Activated CD8-positive, alpha-beta T cell treated with anti-CD3 and anti-CD28 coated beads for 36 hours (primary cell): ENCODE results near the gene KCTD16. TPM values are rescaled to one million over a fixed set of nuclear protein-coding genes. Genes with fewer than 3 reads are reported as not detected.

Source experiments
- ATAC-seq: fragments of 200-7000 bp; cut with Tn5 transposase; one replicate; pipeline ENCODE4 v1.10.0; 2021; ENCODE audit warnings: mild to moderate bottlenecking, moderate library complexity
- CTCF ChIA-PET: fragments of 350-600 bp; sonication (Branson Sonifier 250); formaldehyde crosslinking; loops from one replicate; lab custom pipeline; 2021; ENCODE audit warnings: antibody characterized with exemption; lab: Charles Lee
- POLR2A ChIA-PET: fragments of 350-600 bp; sonication (Branson Sonifier 250); formaldehyde crosslinking; loops from one replicate; lab custom pipeline; 2021; ENCODE audit warnings: antibody characterized with exemption; lab: Charles Lee
- DNase-seq: peaks from one replicate; pipeline ENCODE4 v3.0.0-alpha.2; 2020
- H3K27ac Mint-ChIP-seq: one replicate; pipeline ENCODE4 v1.8.0; 2021; ENCODE audit warnings: mild to moderate bottlenecking, mixed read lengths
- H3K27me3 Mint-ChIP-seq: one replicate; pipeline ENCODE4 v1.8.0; 2021; ENCODE audit warnings: mixed read lengths
- H3K36me3 Mint-ChIP-seq: one replicate; pipeline ENCODE4 v1.8.0; 2021; ENCODE audit warnings: low read depth, mixed read lengths
- H3K4me1 Mint-ChIP-seq: one replicate; pipeline ENCODE4 v1.8.0; 2021; ENCODE audit warnings: low read depth, mixed read lengths
- H3K4me3 Mint-ChIP-seq: one replicate; pipeline ENCODE4 v1.8.0; 2021; ENCODE audit warnings: mild to moderate bottlenecking, moderate library complexity, mixed read lengths
- H3K9me3 Mint-ChIP-seq: one replicate; pipeline ENCODE4 v1.8.0; 2021; ENCODE audit warnings: mixed read lengths
- CTCF ChIP-seq: fragments of 200-600 bp; IDR thresholded peaks from one replicate; pipeline ENCODE4 v1.8.0; 2022; ENCODE audit warnings: antibody characterized with exemption, mild to moderate bottlenecking
- intact Hi-C: fragments of 100-400 bp; cut with micrococcal nuclease; formaldehyde crosslinking; loops from one replicate; pipeline ENCODE4 v1.10.0; 2022
- total RNA-seq, 2 experiments: library from RNA; stranded (reverse); gene quantifications; one replicate each; pipeline ENCODE4 v1.2.3, GENCODE V29; 2021

Gene KCTD16
- total RNA-seq, 2 experiments from 2014 or later: 0.27 to 0.29 TPM

GRCh38 chr5:144187699-144188294 is 17.1 kb downstream of the KCTD16 start:
- TF ChIP-seq CTCF: no peak
- peaks cover 44% of the 10 kb centered on the region for H3K4me1 Mint-ChIP-seq
- intact Hi-C loops: loop anchor here (2.0 to 10.0 kb wide), 3 partner anchors 17 to 1183 kb away; partner anchors contain the start of genes KCTD16 and YIPF5
- peak; percentile 93 for DNase-seq
- peak overlapping the region; percentile 28 for H3K4me3 Mint-ChIP-seq
- H3K9me3 Mint-ChIP-seq: peaks cover 2% of the 10 kb centered on the region
- H3K36me3 Mint-ChIP-seq: peaks cover 3% of the 10 kb centered on the region
- ATAC-seq: peak; percentile 44
- ChIA-PET CTCF (interaction anchor here (0.8 to 2.4 kb wide), 5 partner anchors 15 to 1264 kb away, joined by 3 to 9 read pairs (median 3); partner anchors contain the start of genes KCTD16 and YIPF5), POLR2A (interaction anchor here (0.8 to 3.5 kb wide), 3 partner anchors 17 to 1186 kb away, joined by 3 to 19 read pairs (median 5); partner anchors contain the start of genes KCTD16 and YIPF5)
- H3K27me3 Mint-ChIP-seq: no peaks in the 10 kb centered on the region
- no peak overlapping the region for H3K27ac Mint-ChIP-seq

- TF ChIP-seq CTCF: no peak
- ChIA-PET POLR2A (interaction anchor here (0.6 to 2.2 kb wide), 3 partner anchors 33 to 1187 kb away, joined by 3 to 7 read pairs (median 4); partner anchors contain the start of gene NR3C1), CTCF (interaction anchor here (1.8 to 7.2 kb wide), 4 partner anchors 9 to 1187 kb away, joined by 6 to 54 read pairs (median 18); partner anchors contain the start of genes KCTD16 and YIPF5)
- Mint-ChIP-seq H3K36me3 (peaks cover 3% of the 10 kb centered on the region), H3K4me1 (peaks cover 39% of the 10 kb centered on the region), H3K9me3 (peaks cover 2% of the 10 kb centered on the region), H3K4me3 (peak overlapping the region; percentile 58), H3K27me3 (no peaks in the 10 kb centered on the region), H3K27ac (no peak overlapping the region)
- peak; percentile 85 for DNase-seq
- peak; percentile 71 for ATAC-seq
- intact Hi-C loops: loop anchor here (2.0 to 10.0 kb wide), 3 partner anchors 19 to 1185 kb away; partner anchors contain the start of genes KCTD16 and YIPF5
Measured at GRCh38 chr5:144189800-144190429, 19.2 kb downstream of the KCTD16 start.

- peaks cover 2% of the 10 kb centered on the region for H3K9me3 Mint-ChIP-seq
- DNase-seq: no peak
- H3K27me3 Mint-ChIP-seq: no peaks in the 10 kb centered on the region
- CTCF ChIA-PET: interaction anchor here (0.6 to 7.2 kb wide), 11 partner anchors 8 to 1751 kb away, joined by 3 to 54 read pairs (median 3); partner anchors contain the start of genes KCTD16 and YIPF5
- TF ChIP-seq CTCF: no peak
- intact Hi-C loops: no loop called here
- H3K4me3 Mint-ChIP-seq: no peak overlapping the region
- peaks cover 3% of the 10 kb centered on the region for H3K36me3 Mint-ChIP-seq
- peaks cover 26% of the 10 kb centered on the region for H3K4me1 Mint-ChIP-seq
- POLR2A ChIA-PET: interaction anchor here (0.6 to 2.2 kb wide), 6 partner anchors 15 to 1189 kb away, joined by 3 to 7 read pairs (median 3); partner anchors contain the start of genes KCTD16, NR3C1 and YIPF5
- no peak for ATAC-seq
- no peak overlapping the region for H3K27ac Mint-ChIP-seq
Measured at GRCh38 chr5:144191531-144191930, 20.9 kb downstream of the KCTD16 start.

- peak; percentile 47 for DNase-seq
- H3K4me1 Mint-ChIP-seq: peaks cover 22% of the 10 kb centered on the region
- H3K27me3 Mint-ChIP-seq: no peaks in the 10 kb centered on the region
- H3K27ac Mint-ChIP-seq: no peak overlapping the region
- CTCF ChIA-PET: interaction anchor here (0.6 to 7.2 kb wide), 15 partner anchors 9 to 1750 kb away, joined by 3 to 54 read pairs (median 3); partner anchors contain the start of genes KCTD16, NR3C1 and YIPF5
- H3K36me3 Mint-ChIP-seq: peaks cover 3% of the 10 kb centered on the region
- POLR2A ChIA-PET: interaction anchor here (0.6 to 2.2 kb wide), 6 partner anchors 15 to 788 kb away, joined by 3 to 7 read pairs (median 3); partner anchors contain the start of genes KCTD16, NR3C1 and YIPF5
- H3K9me3 Mint-ChIP-seq: peaks cover 2% of the 10 kb centered on the region
- peak; percentile 58 for TF ChIP-seq CTCF
- intact Hi-C loops: no loop called here
- peak; percentile 81 for ATAC-seq
- H3K4me3 Mint-ChIP-seq: no peak overlapping the region
Measured at GRCh38 chr5:144191998-144192397, 21.3 kb downstream of the KCTD16 start.
